ENCODE results near the gene KIAA1191. TPM values are rescaled to one million over a fixed set of nuclear protein-coding genes. Genes with fewer than 3 reads are reported as not detected.

KIAA1191 gene
- polyA plus RNA-seq, 3 donors = 148 to 154 (median 152) TPM

DNA sequence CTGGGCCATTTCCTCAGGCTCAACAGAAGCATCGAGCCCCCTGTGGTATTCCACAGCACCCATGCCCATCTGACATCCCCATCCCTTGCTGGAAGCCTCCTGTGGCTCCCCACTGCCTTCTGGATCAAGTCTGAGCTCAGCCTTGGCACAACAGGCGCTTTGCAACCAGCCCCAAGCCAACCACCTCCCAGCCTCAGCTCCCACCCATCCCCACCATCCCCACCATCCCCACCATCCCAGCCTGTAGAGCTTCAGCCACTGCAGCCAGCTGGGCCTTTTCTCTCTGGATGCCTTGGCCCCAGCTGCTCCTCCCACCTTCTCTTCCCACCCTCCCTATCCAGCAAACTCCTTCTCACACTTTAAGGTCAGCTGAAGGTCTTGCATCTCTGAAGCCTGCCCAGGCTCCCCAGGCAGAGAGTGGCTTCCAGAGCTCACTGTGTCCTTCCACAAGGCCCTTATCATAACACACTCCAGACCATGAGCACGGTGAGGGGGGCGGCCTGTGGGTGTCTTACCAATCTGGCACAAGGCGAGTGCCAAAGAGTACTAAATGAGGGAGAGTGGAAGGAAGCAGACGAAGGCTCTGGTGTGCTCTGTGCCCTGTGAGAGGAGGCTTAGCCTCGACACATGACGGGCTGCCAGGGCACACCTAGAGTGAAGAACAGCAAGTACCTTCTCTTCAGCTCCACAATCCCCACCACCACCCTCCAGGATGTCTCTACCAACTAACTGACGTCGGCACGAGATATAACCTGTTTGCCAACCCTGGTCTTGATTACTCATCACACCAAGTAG lies 33.5 kb upstream of the KIAA1191 start:
- peak in 1 of 11 donors; percentile 9 for DNase-seq (ENCODE audit: extremely low read depth in 1 of 11, low read depth in 9 of 11, low spot score in 4 of 11)

GRCh38 chr5:176394096-176394495 lies 32.5 kb upstream of the KIAA1191 start:
- DNase-seq (ENCODE audit: extremely low read depth in 1 of 11, low read depth in 9 of 11, low spot score in 4 of 11) = no peak

DNA sequence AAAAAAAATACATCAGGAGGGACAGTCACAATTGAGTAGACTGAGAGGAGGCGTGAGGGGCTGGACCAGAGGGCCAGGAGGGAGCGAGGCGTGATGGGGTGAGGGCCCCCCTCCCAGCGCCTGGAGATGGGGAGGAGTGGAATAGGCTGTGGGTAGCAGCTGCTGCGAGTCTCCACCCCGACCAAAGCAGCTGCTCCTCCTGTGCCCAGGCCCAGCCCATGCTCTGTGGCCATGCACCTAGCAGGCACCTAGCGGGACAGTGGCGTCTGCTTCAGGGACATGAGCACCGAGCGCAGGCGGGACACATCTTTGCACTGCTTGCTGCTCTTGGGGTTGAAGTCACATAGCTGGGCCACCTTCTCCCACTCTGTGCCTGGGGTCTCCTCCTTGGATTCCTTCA lies 31.0 kb upstream of the KIAA1191 start:
- DNase-seq (ENCODE audit: extremely low read depth in 1 of 11, low read depth in 9 of 11, low spot score in 4 of 11) = no peak

GRCh38 chr5:176391999-176392398 lies 30.4 kb upstream of the KIAA1191 start:
- no peak for DNase-seq (ENCODE audit: extremely low read depth in 1 of 11, low read depth in 9 of 11, low spot score in 4 of 11)

GRCh38 chr5:176391479-176391878 lies 29.9 kb upstream of the KIAA1191 start:
- DNase-seq (ENCODE audit: extremely low read depth in 1 of 11, low read depth in 9 of 11, low spot score in 4 of 11) = no peak

GRCh38 chr5:176389135-176390123 lies 27.9 kb upstream of the KIAA1191 start:
- peak in 1 of 11 donors; percentile 34 for DNase-seq (ENCODE audit: extremely low read depth in 1 of 11, low read depth in 9 of 11, low spot score in 4 of 11)

DNA sequence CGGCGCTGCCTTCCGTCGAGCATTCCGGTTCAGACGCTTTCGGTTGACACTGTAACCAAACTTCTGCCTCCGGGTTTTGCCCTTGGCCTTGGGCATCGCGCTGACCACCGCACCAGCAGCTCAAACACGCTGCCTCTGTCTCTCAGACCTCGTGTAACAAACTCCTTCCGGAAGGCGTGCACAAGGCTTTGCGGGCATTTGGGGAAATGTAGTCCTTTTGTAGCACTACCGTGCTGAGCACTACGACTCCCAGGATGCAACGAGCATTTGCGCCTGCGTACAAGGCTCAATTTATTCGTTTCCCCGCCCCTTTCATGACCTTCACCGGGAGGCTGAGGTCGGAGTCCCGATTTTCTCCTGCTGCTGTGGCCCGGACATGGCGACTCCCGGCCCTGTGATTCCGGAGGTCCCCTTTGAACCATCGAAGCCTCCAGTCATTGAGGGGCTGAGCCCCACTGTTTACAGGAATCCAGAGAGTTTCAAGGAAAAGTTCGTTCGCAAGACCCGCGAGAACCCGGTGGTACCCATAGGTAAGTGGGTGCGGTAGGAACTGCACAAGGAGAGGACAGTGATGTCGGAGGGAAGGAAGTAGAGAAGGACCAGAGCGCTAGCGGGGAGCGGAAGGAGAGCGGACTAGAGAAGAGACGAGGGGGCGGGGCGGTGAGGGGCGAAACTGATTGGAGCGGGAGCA lies 27.0 kb upstream of the KIAA1191 start, which contains the start of the genes HIGD2A and NOP16:
TSS of gene HIGD2A (plus strand) at position 308 of the 691 bp plus-strand sequence. CDS start at position 377, 69 bp downstream.
TSS of gene NOP16 (minus strand) at position 155 of the 691 bp plus-strand sequence. CDS start at position 96, 59 bp downstream.
- DNase-seq (ENCODE audit: extremely low read depth in 1 of 11, low read depth in 9 of 11, low spot score in 4 of 11) = peak; percentile 97 to 99 (median 98)

DNA sequence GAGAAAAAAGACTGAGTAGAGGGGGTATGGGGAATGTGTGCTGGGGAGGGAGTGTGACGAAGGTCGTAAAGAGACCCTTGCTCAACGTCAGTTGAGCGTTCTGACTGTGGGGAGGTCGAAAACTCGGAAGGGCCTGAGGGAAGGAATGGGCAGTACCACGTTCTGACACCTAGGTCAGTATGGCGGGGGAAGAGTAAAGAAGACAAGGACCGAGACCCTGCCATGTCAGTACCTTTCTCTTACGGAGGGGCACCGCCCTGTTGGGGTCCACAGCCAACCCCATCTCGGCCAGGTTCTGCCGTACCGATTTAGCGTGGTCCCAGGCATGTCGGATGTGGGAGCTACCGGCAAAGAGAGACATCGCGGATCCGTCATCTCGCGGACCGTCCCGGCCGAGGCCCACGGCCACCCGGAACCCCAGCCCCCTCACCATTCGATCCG lies 26.5 kb upstream of the KIAA1191 start:
- DNase-seq (ENCODE audit: extremely low read depth in 1 of 11, low read depth in 9 of 11, low spot score in 4 of 11) = peak in 1 of 11 donors; percentile 11

DNA sequence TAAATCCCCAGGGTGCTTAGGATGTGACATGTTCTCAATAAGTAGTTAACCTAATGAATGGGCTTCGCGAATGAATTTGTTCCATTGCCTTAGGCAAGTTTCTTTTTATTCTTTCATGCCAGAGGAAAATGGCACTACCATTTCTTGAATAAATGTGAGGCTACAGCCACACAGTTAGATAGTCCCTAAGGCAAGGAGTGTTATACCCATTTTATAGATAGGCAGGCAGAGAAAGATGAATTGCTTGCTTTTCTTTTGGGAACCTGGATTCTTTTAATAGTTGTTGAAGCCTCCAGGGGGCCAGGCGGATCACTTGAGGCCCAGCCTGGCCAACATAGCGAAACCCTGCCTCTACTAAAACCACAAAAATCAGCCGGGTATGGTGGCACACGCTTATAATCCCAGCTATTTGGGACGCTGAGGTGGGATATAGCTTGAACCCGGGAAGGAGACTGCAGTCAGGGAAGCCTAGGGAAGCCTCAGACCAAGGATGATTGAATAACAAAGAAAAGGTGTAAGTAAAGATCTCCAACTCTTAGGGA lies 25.9 kb upstream of the KIAA1191 start:
- no peak for DNase-seq (ENCODE audit: extremely low read depth in 1 of 11, low read depth in 9 of 11, low spot score in 4 of 11)

DNA sequence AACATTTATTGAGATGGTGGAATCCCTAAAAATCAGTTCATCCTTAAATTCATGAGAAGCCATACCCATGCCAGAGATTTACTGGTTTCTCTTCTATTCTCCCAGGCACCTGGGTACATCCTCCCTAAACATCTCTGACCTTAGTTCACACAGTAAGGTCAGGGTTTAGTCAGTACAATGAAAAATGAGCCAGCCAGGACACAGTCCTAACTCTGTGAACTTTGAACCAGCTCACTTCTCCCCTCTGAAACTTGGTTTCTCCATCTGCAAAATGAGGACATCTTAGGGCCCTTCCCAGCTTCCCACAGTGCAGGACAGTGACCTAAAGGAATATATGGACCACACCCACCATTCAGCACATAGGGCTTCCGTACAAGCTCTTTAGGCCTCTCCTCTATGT lies 24.9 kb upstream of the KIAA1191 start:
- DNase-seq (ENCODE audit: extremely low read depth in 1 of 11, low read depth in 9 of 11, low spot score in 4 of 11) = no peak

- no peak for DNase-seq (ENCODE audit: extremely low read depth in 1 of 11, low read depth in 9 of 11, low spot score in 4 of 11)
These were observed 23.4 kb upstream of the KIAA1191 start for GRCh38 chr5:176384991-176385390.

GRCh38 chr5:176384366-176384930 lies 22.9 kb upstream of the KIAA1191 start:
- DNase-seq (ENCODE audit: extremely low read depth in 1 of 11, low read depth in 9 of 11, low spot score in 4 of 11) = no peak

GRCh38 chr5:176383961-176384360 lies 22.4 kb upstream of the KIAA1191 start:
- no peak for DNase-seq (ENCODE audit: extremely low read depth in 1 of 11, low read depth in 9 of 11, low spot score in 4 of 11)

DNA sequence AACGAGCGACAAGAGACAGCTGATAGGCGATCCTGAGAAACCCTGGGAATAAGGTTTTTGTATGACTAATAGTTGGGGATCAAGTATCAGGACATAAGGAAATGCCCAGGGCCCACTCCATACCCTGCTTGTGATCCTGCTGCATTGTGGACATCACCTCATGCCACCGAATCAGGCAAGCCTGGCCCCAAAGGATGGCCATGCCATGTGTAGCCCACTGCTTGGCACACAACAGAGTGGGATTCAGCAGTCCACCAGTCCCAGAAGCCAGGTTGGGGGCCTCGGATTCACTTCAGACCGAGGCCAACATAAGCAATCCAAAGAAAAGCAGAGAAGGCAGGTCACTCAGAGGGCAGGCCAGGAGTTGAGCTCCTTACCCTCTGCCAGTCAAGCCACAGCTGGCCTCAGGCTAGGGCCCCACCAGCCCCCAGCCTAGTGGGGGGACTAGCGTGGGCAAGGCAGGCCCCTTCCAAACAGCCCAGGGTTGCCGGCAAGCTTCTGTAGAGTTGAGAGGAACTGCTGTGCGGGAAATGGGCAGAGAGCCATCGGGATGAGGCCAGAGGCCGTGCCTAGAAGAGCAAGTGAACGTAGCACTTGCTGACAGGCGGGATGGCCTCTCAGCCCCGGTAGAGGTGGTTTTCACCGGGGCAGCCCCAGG lies 21.8 kb upstream of the KIAA1191 start:
- DNase-seq (ENCODE audit: extremely low read depth in 1 of 11, low read depth in 9 of 11, low spot score in 4 of 11) = no peak

DNA sequence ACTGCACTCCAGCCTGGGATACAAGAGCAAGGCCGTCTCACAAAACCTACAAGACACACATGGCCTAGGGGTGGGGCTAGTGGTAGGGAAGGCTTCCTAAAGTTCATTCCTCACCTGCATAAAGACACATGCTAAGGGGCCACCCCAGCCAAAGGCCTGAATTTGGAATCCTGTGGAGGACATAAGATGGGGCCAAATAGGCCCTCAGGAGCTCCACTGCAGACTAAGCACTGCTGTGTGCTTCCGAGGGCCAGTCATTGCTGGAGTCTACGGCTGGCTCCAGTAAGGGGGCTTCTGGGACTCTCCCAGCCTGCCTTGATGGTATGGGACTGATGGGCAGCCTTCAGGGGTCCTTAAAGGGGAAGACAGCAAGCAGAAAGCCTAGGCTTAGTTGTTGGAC lies 21.2 kb upstream of the KIAA1191 start:
- DNase-seq (ENCODE audit: extremely low read depth in 1 of 11, low read depth in 9 of 11, low spot score in 4 of 11) = no peak

- DNase-seq (ENCODE audit: extremely low read depth in 1 of 11, low read depth in 9 of 11, low spot score in 4 of 11) = no peak
These were observed 20.4 kb upstream of the KIAA1191 start for GRCh38 chr5:176381979-176382378.

DNA sequence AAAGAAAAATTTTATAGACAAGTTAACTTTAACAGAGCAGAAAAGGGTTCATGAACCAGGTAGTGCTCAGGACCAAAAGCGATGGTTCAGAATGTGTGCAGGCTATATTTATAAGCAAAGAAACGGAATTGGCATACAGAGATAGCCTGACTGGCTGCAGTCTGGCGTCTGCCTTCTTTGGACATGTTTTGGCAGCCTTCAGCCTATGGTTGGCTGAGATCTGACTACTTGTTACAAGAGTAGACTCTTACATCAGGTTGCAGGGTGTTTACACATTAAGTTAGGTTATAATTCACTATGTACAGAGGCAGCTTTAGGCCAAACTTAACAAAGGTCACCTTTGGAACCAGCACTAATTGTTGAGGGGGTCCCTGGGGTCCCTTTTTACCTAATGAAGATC lies 19.9 kb upstream of the KIAA1191 start:
- no peak for DNase-seq (ENCODE audit: extremely low read depth in 1 of 11, low read depth in 9 of 11, low spot score in 4 of 11)

DNA sequence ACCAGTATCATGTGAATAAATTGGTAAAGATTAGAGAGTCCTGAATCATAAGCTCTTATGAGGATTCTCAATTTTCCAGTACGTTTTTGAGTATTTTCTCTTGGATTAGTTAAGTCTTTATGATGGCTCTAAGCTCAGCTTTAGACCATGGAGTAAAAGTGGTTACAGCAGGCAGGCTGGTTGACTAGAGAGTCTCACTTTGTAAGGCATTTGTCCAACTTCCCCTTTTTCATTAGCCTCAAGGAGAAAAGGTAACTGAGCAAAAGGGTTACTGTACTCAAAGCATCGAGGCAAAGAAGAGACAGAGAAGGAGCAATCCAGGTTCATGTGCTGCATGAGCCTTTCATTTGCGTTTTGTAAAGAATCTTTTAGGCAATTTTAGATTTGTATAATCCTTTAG lies 18.3 kb upstream of the KIAA1191 start:
- DNase-seq (ENCODE audit: extremely low read depth in 1 of 11, low read depth in 9 of 11, low spot score in 4 of 11) = no peak
